GM12874 (cell line): Measurements from ENCODE around the gene CRELD2.

Source experiments
- TF ChIP-seq, protein P1 (sequence below): IDR thresholded peaks from 2 replicates; pipeline ENCODE4 v1.5.1; 2011; ENCODE audit warnings: low read depth, mild to moderate bottlenecking, control low read depth, low read length, moderate library complexity; ENCODE audit not compliant: insufficient read depth

The CRELD2 gene

DNA sequence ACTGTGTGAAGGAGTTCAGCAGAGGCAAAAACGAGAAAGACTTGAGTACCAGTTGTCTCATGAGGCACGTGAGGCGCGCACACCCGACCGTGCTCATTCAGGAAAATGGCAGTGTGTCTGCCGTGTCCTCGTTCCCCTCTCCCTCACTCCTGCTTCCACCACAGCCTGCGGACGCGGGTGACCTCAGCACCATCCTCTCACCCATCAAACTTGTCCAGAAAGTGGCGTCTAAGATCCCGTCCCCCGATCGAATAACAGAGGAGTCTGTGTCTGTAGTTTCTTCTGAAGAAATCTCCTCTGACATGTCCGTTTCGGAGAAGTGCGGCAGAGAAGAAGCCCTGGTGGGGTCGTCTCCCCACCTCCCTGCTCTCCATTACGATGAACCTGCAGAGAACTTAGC, 34.4 kb upstream of the CRELD2 start:
- TF ChIP-seq, protein P1, sequence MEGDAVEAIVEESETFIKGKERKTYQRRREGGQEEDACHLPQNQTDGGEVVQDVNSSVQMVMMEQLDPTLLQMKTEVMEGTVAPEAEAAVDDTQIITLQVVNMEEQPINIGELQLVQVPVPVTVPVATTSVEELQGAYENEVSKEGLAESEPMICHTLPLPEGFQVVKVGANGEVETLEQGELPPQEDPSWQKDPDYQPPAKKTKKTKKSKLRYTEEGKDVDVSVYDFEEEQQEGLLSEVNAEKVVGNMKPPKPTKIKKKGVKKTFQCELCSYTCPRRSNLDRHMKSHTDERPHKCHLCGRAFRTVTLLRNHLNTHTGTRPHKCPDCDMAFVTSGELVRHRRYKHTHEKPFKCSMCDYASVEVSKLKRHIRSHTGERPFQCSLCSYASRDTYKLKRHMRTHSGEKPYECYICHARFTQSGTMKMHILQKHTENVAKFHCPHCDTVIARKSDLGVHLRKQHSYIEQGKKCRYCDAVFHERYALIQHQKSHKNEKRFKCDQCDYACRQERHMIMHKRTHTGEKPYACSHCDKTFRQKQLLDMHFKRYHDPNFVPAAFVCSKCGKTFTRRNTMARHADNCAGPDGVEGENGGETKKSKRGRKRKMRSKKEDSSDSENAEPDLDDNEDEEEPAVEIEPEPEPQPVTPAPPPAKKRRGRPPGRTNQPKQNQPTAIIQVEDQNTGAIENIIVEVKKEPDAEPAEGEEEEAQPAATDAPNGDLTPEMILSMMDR, result no peak

DNA sequence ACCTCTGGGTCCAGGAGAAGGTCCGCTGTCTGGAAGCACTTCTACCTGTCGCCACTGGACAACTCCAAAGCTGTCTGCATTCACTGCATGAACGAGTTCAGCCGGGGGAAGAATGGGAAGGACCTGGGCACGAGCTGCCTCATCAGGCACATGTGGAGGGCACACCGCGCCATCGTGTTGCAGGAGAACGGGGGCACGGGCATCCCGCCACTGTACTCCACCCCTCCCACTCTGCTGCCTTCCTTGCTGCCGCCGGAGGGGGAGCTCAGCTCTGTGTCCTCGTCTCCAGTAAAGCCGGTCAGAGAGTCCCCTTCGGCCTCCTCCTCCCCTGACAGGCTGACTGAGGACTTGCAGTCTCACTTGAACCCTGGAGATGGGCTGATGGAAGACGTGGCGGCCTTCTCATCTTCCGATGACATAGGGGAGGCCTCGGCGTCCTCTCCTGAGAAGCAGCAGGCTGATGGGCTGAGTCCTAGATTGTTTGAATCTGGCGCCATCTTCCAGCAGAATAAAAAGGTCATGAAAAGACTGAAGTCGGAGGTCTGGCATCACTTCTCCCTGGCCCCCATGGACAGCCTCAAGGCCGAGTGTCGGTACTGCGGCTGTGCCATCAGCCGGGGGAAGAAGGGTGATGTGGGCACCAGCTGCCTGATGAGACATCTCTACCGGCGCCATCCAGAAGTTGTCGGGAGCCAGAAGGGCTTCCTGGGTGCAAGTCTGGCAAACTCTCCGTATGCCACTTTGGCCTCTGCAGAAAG, 33.8 kb upstream of the CRELD2 start:
- TF ChIP-seq, protein P1, result no peak

- TF ChIP-seq, protein P1, result no peak
Observed at GRCh38 chr22:49885281-49885680, 33.2 kb upstream of the CRELD2 start.

GRCh38 chr22:49885881-49886280, 32.6 kb upstream of the CRELD2 start:
- TF ChIP-seq, protein P1, result no peak

DNA sequence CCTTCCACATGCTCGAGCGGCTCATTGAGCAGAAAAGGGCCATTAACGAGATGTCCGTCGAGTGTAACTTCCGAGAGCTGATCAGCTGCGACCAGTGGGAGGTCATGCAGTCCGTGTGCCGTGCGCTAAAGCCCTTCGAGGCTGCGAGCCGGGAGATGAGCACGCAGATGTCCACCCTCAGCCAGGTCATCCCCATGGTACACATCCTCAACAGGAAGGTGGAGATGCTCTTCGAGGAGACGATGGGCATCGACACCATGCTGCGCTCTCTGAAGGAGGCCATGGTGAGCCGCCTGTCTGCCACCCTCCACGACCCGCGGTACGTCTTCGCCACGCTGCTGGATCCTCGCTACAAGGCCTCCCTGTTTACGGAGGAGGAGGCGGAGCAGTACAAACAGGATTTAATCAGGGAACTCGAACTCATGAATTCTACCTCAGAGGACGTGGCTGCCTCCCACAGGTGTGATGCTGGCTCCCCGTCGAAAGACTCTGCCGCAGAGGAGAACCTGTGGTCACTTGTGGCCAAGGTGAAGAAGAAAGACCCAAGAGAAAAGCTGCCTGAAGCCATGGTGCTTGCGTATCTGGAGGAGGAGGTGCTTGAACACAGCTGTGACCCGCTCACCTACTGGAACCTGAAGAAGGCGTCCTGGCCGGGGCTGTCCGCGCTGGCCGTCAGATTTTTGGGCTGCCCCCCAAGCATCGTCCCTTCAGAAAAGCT, 31.9 kb upstream of the CRELD2 start:
- TF ChIP-seq, protein P1, result no peak

- TF ChIP-seq, protein P1, result no peak
Observed at GRCh38 chr22:49887064-49887451, 31.4 kb upstream of the CRELD2 start.

DNA sequence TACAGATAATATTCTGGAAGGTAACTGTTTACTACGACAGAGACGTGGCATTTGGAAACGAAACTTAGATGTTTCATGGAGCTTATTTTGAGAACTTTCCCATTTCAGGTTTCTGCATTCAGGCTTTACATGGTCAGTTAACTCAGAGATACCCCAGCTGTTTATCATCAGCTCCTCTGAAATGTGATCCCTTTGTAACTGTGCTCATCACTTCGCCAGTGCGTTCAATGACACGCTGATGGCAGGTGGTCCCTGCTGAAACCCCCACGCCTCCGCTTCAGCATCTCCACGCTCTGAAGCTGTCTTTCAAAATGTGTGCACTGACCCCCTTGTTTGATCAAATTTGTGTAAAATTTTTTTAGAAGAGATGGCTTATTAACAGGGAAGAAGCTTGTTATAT, 30.7 kb upstream of the CRELD2 start:
- TF ChIP-seq, protein P1, result no peak
